Hepatic stellate cell (primary cell): ENCODE data around the gene PRKCE.
A peak's percentile ranks its signal among the peaks of the same experiment; 100 is the strongest.
"Not testable (repeated sequence)": the region's sequence is repeated elsewhere in the genome, so short reads cannot be mapped to it uniquely, and the experiment has no call there.

ENCODE experiments used
- DNase-seq: peaks from one replicate; pipeline ENCODE4 v3.0.0; 2011; ENCODE audit warnings: low spot score

The PRKCE gene

DNA sequence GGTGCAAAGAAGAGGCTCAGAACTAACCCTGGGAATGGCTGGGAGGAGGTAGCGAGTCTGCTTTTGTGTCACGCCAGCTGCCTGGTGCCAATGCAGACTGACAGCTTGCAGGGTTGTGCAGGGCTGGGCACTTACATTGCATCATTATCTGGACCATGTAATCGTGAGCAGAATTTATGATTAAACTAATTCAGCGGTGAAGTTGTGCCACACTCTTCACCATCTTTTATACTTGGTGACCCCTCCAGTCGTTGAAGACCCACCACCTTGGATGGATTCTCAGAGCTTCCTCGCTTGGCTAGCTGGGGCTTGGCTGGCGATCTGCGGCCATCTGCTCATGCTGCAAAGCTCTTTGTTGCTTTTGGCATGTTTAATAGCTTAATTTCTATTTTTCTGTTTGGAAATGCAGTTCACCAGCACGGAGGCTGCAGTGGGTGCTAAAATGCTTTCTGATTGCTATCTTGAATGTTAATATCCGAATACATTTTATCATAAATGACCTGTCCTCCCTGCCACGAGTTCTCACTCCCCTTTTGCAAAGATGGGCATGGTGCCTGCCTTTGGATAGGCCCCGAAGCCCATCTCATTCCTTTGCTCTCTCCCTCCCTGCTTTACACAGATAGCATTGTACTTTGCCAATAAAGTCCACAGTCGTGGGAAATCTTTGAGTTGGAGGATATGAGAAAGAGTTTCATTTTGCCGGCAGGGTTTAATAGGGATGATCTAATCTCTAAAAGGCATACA, 188.2 kb downstream of the PRKCE start:
- no peak for DNase-seq

DNA sequence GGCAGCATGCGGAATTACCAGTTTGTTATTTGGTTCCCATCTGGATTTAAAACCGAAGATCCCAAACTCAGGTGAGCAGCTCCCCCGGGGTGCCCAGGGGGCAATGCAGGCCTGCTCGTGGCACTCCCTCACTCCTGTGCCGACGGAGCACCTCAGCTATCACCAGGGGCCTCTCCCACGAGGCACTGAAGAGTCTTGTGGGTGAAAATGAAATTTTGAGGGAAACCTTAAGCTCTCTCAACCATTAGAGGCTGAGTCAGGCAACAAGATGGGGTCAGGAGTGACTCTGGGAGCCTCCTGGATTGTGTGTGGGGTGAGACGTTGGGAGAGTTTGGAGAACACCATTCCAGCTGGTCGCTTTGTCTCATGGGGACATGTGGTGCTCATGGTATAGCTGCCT, 189.0 kb downstream of the PRKCE start:
- no peak for DNase-seq

DNA sequence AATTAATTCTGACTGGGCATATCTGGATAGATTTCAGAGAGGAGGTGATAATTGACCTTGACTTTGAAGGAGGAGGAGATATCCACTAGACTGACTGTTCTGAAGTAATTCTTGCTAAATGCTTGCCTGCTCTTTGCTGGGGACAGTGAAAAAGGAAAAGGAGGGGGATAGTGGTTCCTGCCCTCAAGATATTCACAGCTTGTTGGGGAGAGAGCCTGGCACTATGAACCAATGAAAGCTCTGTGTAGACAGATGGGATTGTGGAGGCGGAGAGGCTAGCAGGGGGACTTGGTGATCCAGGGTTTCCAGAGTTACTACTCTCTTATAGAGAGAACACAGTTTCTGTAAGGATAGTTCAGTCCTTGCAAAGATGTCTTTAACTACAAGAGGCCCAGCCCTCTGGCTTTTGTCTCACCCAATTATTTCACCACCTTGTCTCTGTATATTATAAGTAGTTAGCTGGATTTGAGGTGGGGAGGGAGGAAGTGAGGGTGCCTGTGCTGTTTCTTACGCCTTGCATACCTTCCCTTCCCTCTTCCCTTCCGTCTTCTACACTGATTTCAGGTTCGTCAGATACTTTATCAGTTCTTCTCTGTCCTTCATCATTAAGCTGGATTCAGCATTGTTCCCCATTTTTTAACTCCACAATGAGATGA, 190.4 kb downstream of the PRKCE start:
- DNase-seq = no peak

GRCh38 chr2:45843136-45843535, 191.7 kb downstream of the PRKCE start:
- no peak for DNase-seq

DNA sequence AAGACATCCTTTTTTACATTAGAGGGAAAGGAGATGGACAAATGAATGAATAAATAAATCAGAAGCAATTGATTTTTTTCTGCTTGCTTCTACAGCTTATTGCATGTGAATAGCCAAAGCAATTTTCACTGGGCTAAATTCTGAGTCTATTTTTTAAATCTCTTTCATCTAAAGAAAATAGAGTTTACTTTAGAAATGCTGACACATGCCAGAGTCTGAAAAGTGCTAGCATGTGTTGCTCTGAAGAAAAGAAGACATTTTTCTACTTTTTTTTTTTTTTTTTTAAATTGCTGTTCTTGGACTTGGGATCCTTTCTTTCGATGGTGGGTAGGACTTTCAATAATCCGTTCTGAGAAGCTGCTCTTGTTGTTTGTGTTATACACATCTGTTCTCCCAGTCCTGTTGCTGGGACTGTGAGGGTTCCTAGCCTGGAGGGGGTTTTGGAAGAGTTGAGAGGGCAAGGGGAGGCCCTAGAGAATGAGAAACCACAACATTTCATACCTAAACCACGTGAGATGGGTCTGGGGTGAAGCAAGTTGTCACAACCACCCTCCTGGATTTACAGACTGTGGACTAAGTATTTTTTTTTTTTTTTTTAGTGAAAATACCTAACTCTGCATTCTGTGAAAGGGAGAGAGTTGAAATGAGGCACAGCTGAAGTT, 193.5 kb downstream of the PRKCE start:
- DNase-seq = no peak

DNA sequence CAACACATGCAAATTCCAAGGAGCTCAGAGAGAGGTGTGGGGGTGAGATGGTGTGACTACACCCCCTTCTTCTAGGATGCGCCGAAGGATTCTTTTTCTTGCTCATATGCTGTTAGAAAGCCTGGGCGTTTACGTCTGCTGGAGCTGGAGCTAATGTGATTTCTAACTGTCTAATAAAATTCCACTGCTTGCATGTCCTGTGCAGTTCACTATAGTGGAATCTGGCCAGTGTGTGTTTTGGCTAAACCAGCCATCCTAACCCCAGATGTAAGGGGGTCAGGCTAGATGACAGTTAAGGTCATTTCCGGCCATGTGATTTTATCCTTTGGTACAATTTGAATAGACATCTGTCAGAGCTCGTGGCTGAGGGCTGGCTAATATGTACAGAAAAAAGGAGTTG, 194.1 kb downstream of the PRKCE start:
- DNase-seq = no peak

DNA sequence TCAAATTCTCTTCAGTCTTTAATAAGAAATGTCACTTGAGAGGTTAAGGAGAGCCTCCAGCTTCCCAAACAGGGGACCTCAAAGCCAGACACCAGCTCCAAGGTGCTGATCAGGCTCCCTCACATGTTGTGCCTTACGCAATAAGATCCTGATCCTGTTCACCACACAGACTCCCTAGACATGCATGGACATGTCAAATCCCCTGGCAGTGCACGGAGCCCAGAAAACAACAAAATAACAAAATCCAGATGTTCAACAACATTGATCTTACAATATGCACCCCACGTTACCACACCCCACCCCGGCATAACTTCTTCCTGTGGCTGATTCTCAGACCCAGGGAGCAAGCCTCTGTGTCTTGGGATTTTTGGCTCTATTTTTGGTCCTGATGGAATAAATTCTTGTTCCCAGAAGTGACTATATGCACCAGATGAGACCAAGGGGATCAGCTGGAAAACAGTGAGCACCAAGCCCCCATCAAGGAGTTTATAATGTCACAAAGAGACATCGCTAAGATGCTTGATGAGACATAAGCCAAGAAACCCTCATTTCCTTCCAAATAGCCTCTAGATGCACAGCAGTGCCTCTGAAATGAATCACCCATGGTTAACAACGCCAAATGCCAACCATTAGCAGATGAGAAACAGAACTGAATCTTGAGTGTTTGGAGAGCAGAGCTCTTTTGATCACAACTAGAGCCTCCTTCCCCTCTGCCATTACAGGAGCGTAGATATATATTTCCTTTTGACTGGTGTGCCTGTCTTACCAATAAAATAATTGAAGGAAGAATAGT, 198.2 kb downstream of the PRKCE start:
- no peak for DNase-seq

GRCh38 chr2:45850558-45850957, 199.1 kb downstream of the PRKCE start:
- DNase-seq = no peak

GRCh38 chr2:45851111-45851510, 199.6 kb downstream of the PRKCE start:
- no peak for DNase-seq

DNA sequence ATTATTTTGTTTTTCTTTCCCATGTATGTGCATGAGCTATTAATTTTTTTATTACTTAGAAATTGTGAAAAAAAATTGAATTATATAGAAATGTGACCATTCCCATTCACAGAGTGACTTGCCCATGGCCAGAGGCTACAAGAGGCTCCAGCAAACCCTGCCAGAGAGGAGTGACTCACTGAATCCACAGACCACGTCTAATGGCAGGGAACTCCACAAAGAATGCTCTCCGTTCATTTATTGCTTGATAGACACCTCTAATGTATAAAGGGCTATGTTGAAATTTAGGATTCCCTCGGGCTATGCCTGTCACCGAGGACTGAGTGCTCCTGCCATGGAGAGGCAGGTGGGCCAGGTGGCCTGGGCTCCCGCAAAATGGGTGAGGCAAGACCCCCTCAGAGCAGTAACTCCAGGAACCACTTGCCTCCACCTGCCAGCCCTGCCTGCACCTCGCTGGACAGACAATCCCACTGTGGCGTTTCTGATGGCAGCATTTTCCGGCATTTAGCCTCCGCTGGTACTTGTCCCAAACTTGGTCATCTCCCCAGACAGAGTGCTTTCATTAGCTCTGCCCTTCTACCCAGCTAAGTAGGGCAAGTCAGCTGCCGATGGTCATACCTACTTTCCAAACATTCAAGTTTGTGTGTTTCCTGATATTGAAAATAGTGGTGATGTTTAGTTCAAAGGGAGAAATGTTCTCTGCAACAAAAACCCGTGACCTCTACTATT, 200.3 kb downstream of the PRKCE start:
- peak; percentile 28 for DNase-seq

GRCh38 chr2:45852450-45853150, 201.1 kb downstream of the PRKCE start:
- no peak for DNase-seq

DNA sequence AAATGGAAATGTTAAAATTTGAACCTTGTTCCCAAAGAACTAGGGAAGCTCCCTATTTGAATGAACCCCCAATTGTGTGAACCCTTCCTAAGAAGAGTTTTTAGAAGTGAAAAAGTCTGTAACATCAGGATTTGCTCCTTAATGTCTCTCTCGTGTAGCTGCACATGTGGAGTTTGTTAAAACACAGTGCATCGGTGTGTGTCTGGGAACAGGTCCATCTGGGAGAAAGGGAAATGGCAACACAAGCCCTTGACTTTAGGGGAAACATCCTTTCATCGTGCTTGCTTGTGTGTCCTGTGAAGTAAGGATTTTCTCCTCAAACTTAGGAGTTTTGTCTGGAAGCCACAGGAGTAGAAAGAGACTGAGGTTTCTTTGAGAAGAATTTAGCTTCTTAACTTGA, 203.9 kb downstream of the PRKCE start:
- DNase-seq = no peak

- no peak for DNase-seq
These were observed 205.2 kb downstream of the PRKCE start for GRCh38 chr2:45856391-45857274.

DNA sequence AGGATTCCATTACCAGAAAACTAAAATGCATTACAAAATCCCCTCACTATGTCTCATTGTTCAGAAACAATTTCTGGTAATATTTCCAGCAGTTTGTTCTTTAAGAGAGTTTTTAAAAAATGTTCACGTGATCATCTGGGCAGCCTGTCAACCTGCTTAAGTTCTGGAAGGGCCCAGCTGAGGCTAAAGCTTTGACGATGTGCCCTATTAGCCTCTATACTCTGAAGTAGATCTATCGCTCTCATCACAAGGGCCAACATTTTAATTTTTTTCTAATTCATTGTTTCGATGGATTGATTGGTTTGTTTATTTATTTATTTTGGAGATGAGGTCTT, 205.8 kb downstream of the PRKCE start:
- DNase-seq = no peak

DNA sequence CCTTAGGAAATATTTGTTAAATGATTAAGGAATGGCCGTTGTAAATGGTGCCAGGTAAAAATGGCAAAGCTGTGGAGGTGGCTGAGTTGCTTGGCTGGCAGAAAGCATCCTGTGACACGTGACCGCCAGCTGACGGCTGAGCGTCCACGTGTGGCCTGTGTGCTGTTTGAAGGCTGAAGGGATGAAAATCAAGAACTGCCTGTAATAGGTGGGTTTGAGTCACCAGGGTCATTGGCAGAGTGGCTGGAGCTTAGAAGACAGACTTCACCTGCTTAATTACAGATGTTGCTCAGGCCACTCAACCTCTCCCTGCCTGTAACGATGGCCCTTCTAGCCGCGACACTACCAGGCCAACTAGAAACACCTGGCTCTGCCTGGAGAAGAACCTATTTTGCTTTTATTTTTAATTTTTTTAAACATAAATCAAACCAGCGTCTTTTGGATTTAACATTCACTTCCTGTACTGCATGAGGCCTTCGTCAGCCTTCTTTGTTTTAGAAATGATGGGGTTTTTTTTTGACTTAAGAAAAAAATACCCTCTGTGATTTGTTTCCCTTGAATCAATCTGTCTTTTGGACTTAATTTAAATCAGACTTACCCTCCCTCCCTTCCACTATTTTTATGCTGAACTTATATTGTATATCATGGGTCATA, 206.5 kb downstream of the PRKCE start:
- no peak for DNase-seq

GRCh38 chr2:45858872-45859271, 207.4 kb downstream of the PRKCE start:
- not testable (repeated sequence) for DNase-seq

GRCh38 chr2:45859682-45860081, 208.2 kb downstream of the PRKCE start:
- DNase-seq = no peak

DNA sequence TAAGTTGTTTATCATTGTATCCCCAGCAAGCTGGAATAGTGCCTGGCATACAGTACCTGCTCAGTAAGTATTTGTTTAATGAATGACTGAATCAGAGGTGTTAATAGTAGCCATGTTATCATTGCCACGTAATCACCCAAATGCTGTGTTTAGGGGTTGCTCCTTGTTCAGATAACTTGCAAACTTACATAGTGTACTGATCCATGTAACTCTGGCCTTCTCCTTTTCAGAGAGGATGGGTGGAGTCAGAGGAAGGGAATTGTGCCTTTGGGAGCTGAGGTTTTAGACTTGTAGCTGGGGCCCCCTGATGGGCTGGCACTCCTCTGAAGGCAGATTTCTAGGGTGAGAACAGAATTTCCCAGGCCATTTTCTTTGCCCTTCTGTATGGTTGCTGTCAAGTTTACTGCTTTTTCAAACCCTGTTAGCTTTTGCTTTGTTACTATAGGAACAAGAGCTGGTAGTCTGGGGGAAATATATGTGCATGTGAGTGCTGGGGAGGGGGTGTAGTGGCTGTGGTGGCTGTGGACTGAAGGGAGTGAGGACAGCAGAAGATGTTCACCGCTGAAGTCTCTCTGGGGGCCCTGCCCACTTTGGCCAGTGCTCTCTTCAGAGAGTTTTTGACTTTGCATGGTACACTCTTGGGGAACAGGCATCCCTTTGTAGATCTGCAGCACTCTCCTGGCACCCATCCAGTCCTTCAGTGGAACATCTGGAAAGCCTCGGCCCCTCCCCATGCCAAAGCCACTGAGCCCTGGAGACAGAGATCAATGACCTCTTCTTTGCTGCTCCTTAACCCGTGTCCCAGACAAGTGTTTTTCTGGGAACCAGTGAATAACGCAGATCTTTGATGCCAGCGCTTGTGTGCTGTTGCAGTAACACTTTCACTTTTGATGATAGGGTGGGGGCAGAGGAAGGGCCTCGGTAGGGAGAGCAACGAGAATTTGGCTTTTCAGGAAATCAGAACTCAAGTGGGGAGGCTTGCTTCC, 209.0 kb downstream of the PRKCE start:
- DNase-seq = peak; percentile 35

- DNase-seq = no peak
These were observed 211.4 kb downstream of the PRKCE start for GRCh38 chr2:45862843-45863242.
